Skeletal muscle tissue (tissue), 4 donors: ENCODE data around the gene KEL. TPM values are rescaled to one million over a fixed set of nuclear protein-coding genes. Genes with fewer than 3 reads are reported as not detected.

ENCODE experiments used
- H3K27ac ChIP-seq: one replicate; pipeline ENCODE4 v1.7.0; 2013; ENCODE audit warnings: mild to moderate bottlenecking, low read depth, low read length, inconsistent platforms
- H3K27me3 ChIP-seq, 3 donors: one replicate each; pipeline ENCODE4 v1.7.0; 2013; ENCODE audit warnings: low read length in 3 of 3; ENCODE audit not compliant: control insufficient read depth in 3 of 3, insufficient read depth in 3 of 3
- H3K36me3 ChIP-seq, 3 donors: one replicate each; pipeline ENCODE4 v1.7.0; 2013; ENCODE audit warnings: low read length in 3 of 3; ENCODE audit not compliant: control insufficient read depth in 3 of 3, insufficient read depth in 3 of 3
- H3K4me1 ChIP-seq, 3 donors: one replicate each; pipeline ENCODE4 v1.7.0; 2013; ENCODE audit warnings: low read length in 3 of 3, mild to moderate bottlenecking in 3 of 3; ENCODE audit not compliant: control insufficient read depth in 3 of 3, insufficient read depth in 3 of 3
- H3K4me3 ChIP-seq, 3 donors: one replicate each; pipeline ENCODE4 v1.7.0; 2013; ENCODE audit warnings: low read length in 3 of 3
- H3K9ac ChIP-seq, 3 donors: one replicate each; pipeline ENCODE4 v1.7.0; 2013; ENCODE audit warnings: low read length in 3 of 3, mild to moderate bottlenecking in 3 of 3, moderate library complexity in 2 of 3, low read depth in 1 of 3
- H3K9me3 ChIP-seq, 3 donors: one replicate each; pipeline ENCODE4 v1.7.0; 2013; ENCODE audit warnings: low read length in 3 of 3; ENCODE audit not compliant: control insufficient read depth in 3 of 3
- total RNA-seq: library from RNA; depleted of rRNA; stranded (reverse); fragments of >200 nt; gene quantifications from one replicate; pipeline ENCODE4 v1.2.3, GENCODE V29; 2014
- donor health status: Osteomylitis.

KEL gene
- total RNA-seq, 1 donor from 2014 or later, result 3.1 TPM

DNA sequence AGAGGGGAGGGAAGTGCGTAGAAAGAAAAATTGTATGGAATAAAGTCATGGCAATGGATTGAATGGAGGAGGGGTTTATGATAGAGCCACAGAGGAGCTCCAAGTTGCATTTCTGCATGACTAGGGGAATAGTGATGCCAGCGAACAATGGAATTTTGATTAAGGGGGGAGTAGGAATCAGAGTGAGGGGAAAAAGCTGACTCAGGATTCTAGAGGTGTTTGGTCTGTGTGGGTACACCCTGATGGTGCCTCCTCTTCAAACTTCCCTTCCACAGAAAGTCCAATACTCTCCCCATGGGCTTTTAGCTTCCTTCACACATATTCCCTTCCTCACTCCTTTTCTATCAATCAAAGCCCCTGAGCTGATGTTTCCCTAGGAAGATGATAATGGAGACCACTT is 1.8 kb upstream of the KEL start:
- no peaks in the 10 kb centered on the region for H3K9me3 ChIP-seq
- H3K27ac ChIP-seq, result no peak overlapping the region
- no peak overlapping the region for H3K4me3 ChIP-seq
- no peaks in the 10 kb centered on the region for H3K4me1 ChIP-seq
- peaks cover 0 to 7% (median 0%) of the 10 kb centered on the region in 3 donors for H3K27me3 ChIP-seq
- H3K36me3 ChIP-seq, result no peaks in the 10 kb centered on the region
- H3K9ac ChIP-seq, result no peak overlapping the region

- Histone ChIP-seq H3K36me3 (no peaks in the 10 kb centered on the region), H3K27me3 (peaks cover 0 to 7% (median 0%) of the 10 kb centered on the region in 3 donors), H3K4me1 (no peaks in the 10 kb centered on the region), H3K27ac (no peak overlapping the region), H3K9me3 (no peaks in the 10 kb centered on the region), H3K9ac (no peak overlapping the region), H3K4me3 (no peak overlapping the region)
These were observed 828 bp upstream of the KEL start for GRCh38 chr7:142962991-142963390.

DNA sequence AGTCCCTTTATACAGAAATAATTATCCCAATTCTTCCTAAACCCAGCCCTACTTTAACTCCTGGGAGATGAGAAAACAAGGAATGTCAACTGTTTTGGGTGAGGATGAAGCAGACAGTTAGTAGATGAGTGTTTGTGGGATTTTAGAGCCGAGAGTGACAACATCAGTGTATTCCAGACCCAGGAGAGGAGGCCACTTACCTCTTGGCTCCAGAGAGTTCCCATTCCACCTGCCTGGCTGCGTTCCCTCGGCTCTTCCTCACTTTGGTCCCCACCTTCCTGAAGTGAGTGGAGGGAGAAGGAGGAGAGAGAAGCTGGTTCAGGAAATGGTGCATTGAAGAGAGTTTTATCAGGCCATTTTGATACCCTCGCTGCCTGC is 579 bp downstream of the KEL start:
- Histone ChIP-seq H3K4me3 (no peak overlapping the region), H3K9me3 (no peaks in the 10 kb centered on the region), H3K36me3 (no peaks in the 10 kb centered on the region), H3K27me3 (peaks cover 0 to 7% (median 0%) of the 10 kb centered on the region in 3 donors), H3K9ac (no peak overlapping the region), H3K27ac (no peak overlapping the region), H3K4me1 (no peaks in the 10 kb centered on the region)

DNA sequence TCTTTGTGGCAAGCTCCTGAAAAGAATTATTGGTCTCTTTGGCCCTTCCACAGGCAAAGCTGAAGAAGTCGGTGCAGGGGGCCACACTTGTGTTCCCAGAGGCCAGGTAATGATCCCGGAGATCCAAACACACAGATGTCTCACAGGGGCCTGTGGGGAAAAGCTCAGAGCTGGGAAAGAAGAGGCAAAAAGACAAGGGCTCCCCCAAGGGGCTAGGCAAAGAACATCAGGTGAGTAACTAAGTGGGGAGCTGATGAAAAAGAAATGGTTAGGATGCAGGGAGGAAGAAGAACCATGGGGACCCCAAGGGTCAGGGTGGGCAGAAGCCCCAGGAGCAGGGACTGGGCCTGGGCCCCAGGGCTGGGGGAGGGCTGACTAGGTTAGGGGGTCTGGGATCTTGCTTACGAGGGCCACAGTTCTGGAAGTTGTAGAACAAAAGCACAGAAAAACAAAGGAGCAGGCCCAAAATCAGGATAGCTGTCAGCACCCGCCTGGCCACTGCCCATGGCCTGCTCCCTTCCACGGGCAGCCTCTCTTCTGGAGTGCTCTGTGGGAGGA is 1.1 kb downstream of the KEL start:
- no peak overlapping the region for H3K27ac ChIP-seq
- peaks cover 0 to 7% (median 0%) of the 10 kb centered on the region in 3 donors for H3K27me3 ChIP-seq

GRCh38 chr7:142959202-142959601 is 3.0 kb downstream of the KEL start:
- Histone ChIP-seq H3K4me3 (no peak overlapping the region), H3K9me3 (peaks cover 2 to 5% (median 5%) of the 10 kb centered on the region in 3 donors), H3K4me1 (no peaks in the 10 kb centered on the region), H3K27ac (no peak overlapping the region), H3K9ac (no peak overlapping the region), H3K36me3 (no peaks in the 10 kb centered on the region), H3K27me3 (peaks cover 0 to 7% (median 0%) of the 10 kb centered on the region in 3 donors)

More for the DNA sequence above, 1.1 kb downstream of the KEL start:
- no peak overlapping the region for H3K4me3 ChIP-seq
- H3K9ac ChIP-seq, result no peak overlapping the region
- H3K9me3 ChIP-seq, result no peaks in the 10 kb centered on the region
- no peaks in the 10 kb centered on the region for H3K36me3 ChIP-seq
- H3K4me1 ChIP-seq, result no peaks in the 10 kb centered on the region

DNA sequence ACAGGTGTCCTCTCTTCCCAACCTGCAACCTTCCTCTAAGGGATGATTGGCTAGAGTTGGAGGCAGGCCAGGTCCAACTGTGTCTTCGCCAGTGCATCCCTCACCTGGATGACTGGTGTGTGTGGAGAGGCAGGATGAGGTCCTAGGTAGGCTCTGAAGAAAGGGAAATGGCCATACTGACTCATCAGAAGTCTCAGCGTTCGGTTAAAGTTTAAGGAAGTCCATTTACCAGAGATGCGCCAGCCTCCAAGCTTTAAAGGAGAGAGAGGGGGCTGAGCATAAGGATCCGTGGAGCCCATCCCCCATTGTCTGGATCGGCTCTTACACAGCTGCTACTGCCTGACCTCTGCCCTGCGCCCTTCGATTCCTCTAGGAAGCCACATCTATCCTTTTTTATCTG is 4.4 kb downstream of the KEL start:
- Histone ChIP-seq H3K4me3 (no peak overlapping the region), H3K4me1 (no peaks in the 10 kb centered on the region), H3K27me3 (no peaks in the 10 kb centered on the region), H3K27ac (no peak overlapping the region), H3K9ac (no peak overlapping the region), H3K36me3 (no peaks in the 10 kb centered on the region), H3K9me3 (peaks cover 2 to 5% (median 5%) of the 10 kb centered on the region in 3 donors)

DNA sequence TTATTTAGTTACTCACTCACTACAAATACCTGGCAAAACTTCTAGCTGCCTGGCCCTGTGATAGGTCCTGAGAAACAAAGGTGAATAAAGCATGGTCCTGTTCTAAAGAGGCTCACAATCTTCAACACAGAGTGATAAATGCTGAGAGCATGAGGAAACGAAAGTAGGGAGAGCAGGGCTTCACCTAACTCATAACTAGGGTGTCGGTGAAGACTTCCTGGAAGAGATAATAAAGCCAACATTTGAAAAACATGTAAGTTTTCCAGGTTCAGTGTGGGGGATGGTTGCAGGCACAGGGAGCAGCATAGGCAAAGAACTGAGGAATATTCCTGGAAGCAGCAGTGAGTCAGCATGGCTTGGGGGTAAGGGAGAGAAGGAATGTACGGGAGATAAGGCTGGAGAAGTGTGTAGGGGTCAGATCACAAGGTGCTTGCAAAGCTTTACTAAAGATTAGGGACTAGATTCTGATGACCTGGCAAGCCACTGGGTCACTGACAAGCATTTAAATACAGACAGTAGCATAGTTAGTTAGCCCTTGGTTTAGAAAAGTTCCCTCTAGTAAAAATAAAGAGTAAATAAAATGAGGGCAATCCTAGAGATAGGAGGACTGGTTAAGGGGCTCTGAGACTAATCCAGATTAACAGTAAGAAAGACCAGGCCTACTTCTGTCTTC is 5.1 kb downstream of the KEL start:
- Histone ChIP-seq H3K9ac (no peak overlapping the region), H3K27me3 (no peaks in the 10 kb centered on the region), H3K4me3 (no peak overlapping the region), H3K4me1 (no peaks in the 10 kb centered on the region), H3K27ac (no peak overlapping the region), H3K9me3 (peaks cover 2 to 5% (median 5%) of the 10 kb centered on the region in 3 donors), H3K36me3 (no peaks in the 10 kb centered on the region)

DNA sequence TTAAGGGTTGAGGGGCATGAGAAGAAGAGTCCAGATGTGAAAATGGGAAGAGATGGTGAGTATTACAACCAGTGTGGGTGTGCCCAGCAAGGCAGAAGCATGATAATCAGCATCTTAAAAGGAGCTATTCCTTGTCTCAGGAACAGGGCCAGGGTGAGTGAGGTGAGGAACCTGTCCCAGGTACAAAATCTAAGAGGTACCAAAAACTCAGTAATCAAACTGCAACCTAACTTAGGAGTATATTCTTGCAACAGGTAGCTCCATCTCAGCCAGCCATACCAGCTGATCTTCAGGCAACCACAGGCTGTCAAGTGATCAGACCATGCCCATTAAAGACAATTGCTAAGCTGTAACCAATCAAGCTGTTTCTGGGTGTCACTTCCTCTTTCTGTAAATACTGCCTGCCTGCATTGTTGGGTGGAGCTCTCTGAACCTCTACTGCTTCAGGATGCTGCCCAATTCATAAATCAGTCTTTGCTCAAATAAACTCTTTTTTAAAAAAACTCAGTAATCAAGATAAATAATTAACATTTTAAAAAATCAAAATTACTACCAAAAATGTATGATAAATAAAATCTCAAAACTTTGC is 7.4 kb downstream of the KEL start:
- H3K4me3 ChIP-seq, result no peak overlapping the region
- H3K9me3 ChIP-seq, result peaks cover 2 to 5% (median 5%) of the 10 kb centered on the region in 3 donors
- H3K27ac ChIP-seq, result no peak overlapping the region
- no peak overlapping the region for H3K9ac ChIP-seq
- H3K36me3 ChIP-seq, result no peaks in the 10 kb centered on the region
- H3K27me3 ChIP-seq, result no peaks in the 10 kb centered on the region
- H3K4me1 ChIP-seq, result no peaks in the 10 kb centered on the region

- Histone ChIP-seq H3K36me3 (no peaks in the 10 kb centered on the region), H3K9me3 (peaks cover 0 to 5% (median 2%) of the 10 kb centered on the region in 3 donors), H3K4me1 (no peaks in the 10 kb centered on the region), H3K4me3 (no peak overlapping the region), H3K9ac (no peak overlapping the region), H3K27me3 (no peaks in the 10 kb centered on the region), H3K27ac (no peak overlapping the region)
These were observed 11.9 kb downstream of the KEL start for GRCh38 chr7:142950235-142950634.

DNA sequence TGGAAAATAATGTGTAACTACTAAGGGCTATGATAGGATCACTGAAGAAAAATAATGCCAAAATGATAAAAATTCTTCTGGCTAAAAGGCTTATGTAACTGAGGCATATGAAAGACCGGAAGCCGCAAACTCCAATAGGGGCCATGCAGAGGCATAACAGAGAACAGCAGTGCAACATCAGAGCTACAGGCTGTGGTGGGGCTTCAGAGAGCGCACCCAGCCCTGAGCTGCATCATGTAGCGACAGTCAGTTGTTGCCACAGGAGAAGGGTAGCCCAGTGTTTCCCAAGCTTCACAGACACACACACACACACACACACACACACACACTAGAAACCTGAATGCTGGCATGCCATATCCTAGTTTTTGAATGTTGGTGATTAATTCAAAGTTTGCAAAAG is 13.6 kb downstream of the KEL start:
- Histone ChIP-seq H3K9ac (no peak overlapping the region), H3K36me3 (no peaks in the 10 kb centered on the region), H3K27ac (no peak overlapping the region), H3K9me3 (no peaks in the 10 kb centered on the region), H3K4me1 (no peaks in the 10 kb centered on the region), H3K27me3 (no peaks in the 10 kb centered on the region), H3K4me3 (no peak overlapping the region)
